Loucy (cell line): Measurements from ENCODE around the gene C12orf75.

Source experiments
- H2AFZ ChIP-seq: fragments of 200-600 bp; sonication (generic); 2 replicates; pipeline ENCODE4 v1.6.0; 2016; ENCODE audit warnings: antibody characterized with exemption, mild to moderate bottlenecking, low read length, moderate library complexity
- H3F3A ChIP-seq: fragments of 200-600 bp; 2 replicates; pipeline ENCODE4 v1.6.0; 2016; ENCODE audit warnings: antibody characterized with exemption, low read depth, mild to moderate bottlenecking
- H3K27me3 ChIP-seq: fragments of 200-600 bp; sonication (generic); 2 replicates; pipeline ENCODE4 v1.6.1; 2014; ENCODE audit warnings: low read length, mild to moderate bottlenecking; ENCODE audit not compliant: insufficient read depth, poor library complexity, severe bottlenecking
- H3K36me3 ChIP-seq: fragments of 200-600 bp; sonication (generic); 2 replicates; pipeline ENCODE4 v1.6.1; 2016; ENCODE audit warnings: low read length; ENCODE audit not compliant: insufficient read depth
- H3K4me1 ChIP-seq: fragments of 200-600 bp; sonication (generic); 2 replicates; pipeline ENCODE4 v1.5.1; 2014; ENCODE audit warnings: low read length, mild to moderate bottlenecking; ENCODE audit not compliant: insufficient read depth, poor library complexity, severe bottlenecking
- H3K4me2 ChIP-seq: fragments of 200-600 bp; sonication (generic); 2 replicates; pipeline ENCODE4 v1.6.0; 2014; ENCODE audit warnings: antibody characterized with exemption, low read length, low read depth, mild to moderate bottlenecking; ENCODE audit not compliant: poor library complexity, severe bottlenecking
- H3K4me3 ChIP-seq: fragments of 200-600 bp; sonication (generic); 2 replicates; pipeline ENCODE4 v1.5.1; 2014; ENCODE audit warnings: low read length, mild to moderate bottlenecking, mixed read lengths; ENCODE audit not compliant: poor library complexity, severe bottlenecking
- H3K79me2 ChIP-seq: fragments of 200-600 bp; sonication (generic); 2 replicates; pipeline ENCODE4 v1.6.1; 2014; ENCODE audit warnings: low read length; ENCODE audit not compliant: insufficient read depth
- H3K9ac ChIP-seq: fragments of 200-600 bp; sonication (generic); 2 replicates; pipeline ENCODE4 v1.6.0; 2014; ENCODE audit warnings: mild to moderate bottlenecking, low read depth, low read length, moderate library complexity; ENCODE audit not compliant: poor library complexity, severe bottlenecking
- H3K9me2 ChIP-seq: fragments of 200-600 bp; sonication (generic); replicated peaks from 2 replicates; pipeline ENCODE4 v1.6.1; 2016; ENCODE audit warnings: low read depth, low read length, mixed read lengths
- H3K9me3 ChIP-seq: fragments of 200-600 bp; sonication (generic); 2 replicates; pipeline ENCODE4 v1.6.1; 2014; ENCODE audit warnings: mild to moderate bottlenecking, antibody characterized with exemption, low read length, low read depth; ENCODE audit not compliant: insufficient read depth
- H4K20me1 ChIP-seq: fragments of 200-600 bp; sonication (generic); 2 replicates; pipeline ENCODE4 v1.6.0; 2014; ENCODE audit warnings: antibody characterized with exemption, low read length, mild to moderate bottlenecking; ENCODE audit not compliant: insufficient read depth, poor library complexity, severe bottlenecking
- CTCF ChIP-seq: fragments of 200-600 bp; sonication (generic); conservative IDR thresholded peaks from 2 replicates; pipeline ENCODE4 v1.5.1; 2014; ENCODE audit warnings: mild to moderate bottlenecking, antibody characterized with exemption, low read length
- EZH2phosphoT487 ChIP-seq: fragments of 200-600 bp; IDR thresholded peaks from 2 replicates; pipeline ENCODE4 v1.6.1; 2018; ENCODE audit warnings: antibody characterized with exemption, mild to moderate bottlenecking, moderate library complexity, borderline replicate concordance

The C12orf75 gene

GRCh38 chr12:105384220-105384619, 53.7 kb downstream of the C12orf75 start:
- H3K9me2 ChIP-seq, result no peaks in the 10 kb centered on the region
- no peaks in the 10 kb centered on the region for H3F3A ChIP-seq
- no peak overlapping the region for H3K9ac ChIP-seq
- no peaks in the 10 kb centered on the region for H3K36me3 ChIP-seq
- TF ChIP-seq EZH2phosphoT487, result no peak
- H3K4me3 ChIP-seq, result no peak overlapping the region
- no peak overlapping the region for H2AFZ ChIP-seq
- H4K20me1 ChIP-seq, result no peaks in the 10 kb centered on the region
- H3K4me2 ChIP-seq, result no peak overlapping the region
- H3K79me2 ChIP-seq, result no peaks in the 10 kb centered on the region
- H3K27me3 ChIP-seq, result no peaks in the 10 kb centered on the region
- H3K4me1 ChIP-seq, result no peaks in the 10 kb centered on the region
- H3K9me3 ChIP-seq, result no peaks in the 10 kb centered on the region

- Histone ChIP-seq H3K4me1 (no peaks in the 10 kb centered on the region), H3K9me2 (no peaks in the 10 kb centered on the region), H3K27me3 (no peaks in the 10 kb centered on the region), H3K4me3 (no peak overlapping the region), H3K4me2 (no peak overlapping the region), H3K9me3 (no peaks in the 10 kb centered on the region), H3K9ac (no peak overlapping the region), H3K36me3 (no peaks in the 10 kb centered on the region), H2AFZ (no peak overlapping the region), H3F3A (no peaks in the 10 kb centered on the region), H3K79me2 (no peaks in the 10 kb centered on the region), H4K20me1 (no peaks in the 10 kb centered on the region)
- TF ChIP-seq EZH2phosphoT487, result no peak
- no peak for TF ChIP-seq CTCF
These were observed 54.5 kb downstream of the C12orf75 start for GRCh38 chr12:105384916-105385535.

DNA sequence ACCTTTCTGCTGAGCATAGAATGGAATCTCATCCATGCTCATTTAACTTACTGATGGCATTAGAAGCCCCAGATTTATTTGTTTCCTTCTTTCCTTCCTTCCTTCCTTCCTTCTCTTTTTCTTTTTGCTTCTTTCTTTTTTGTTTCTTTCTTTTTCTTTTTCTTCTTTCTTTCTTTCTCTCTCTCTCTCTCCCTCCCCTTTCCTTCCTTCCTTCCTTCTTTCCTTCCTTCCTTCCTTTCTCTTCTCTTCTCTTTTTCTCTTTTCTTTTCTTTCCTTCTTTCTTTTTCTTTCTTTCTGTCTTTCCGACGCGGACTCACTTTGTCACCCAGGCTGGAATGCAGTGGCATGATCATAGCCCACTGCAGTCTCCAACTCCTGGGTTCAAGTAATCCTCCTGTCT, 55.9 kb downstream of the C12orf75 start:
- Histone ChIP-seq H3K27me3 (no peaks in the 10 kb centered on the region), H3K79me2 (no peaks in the 10 kb centered on the region), H3K9me2 (no peaks in the 10 kb centered on the region), H4K20me1 (no peaks in the 10 kb centered on the region), H3K4me1 (no peaks in the 10 kb centered on the region), H3K9ac (no peak overlapping the region), H3K4me2 (no peak overlapping the region), H2AFZ (no peak overlapping the region), H3K4me3 (no peak overlapping the region), H3K36me3 (no peaks in the 10 kb centered on the region), H3F3A (no peaks in the 10 kb centered on the region), H3K9me3 (no peaks in the 10 kb centered on the region)
- no peak for TF ChIP-seq EZH2phosphoT487
- no peak for TF ChIP-seq CTCF

DNA sequence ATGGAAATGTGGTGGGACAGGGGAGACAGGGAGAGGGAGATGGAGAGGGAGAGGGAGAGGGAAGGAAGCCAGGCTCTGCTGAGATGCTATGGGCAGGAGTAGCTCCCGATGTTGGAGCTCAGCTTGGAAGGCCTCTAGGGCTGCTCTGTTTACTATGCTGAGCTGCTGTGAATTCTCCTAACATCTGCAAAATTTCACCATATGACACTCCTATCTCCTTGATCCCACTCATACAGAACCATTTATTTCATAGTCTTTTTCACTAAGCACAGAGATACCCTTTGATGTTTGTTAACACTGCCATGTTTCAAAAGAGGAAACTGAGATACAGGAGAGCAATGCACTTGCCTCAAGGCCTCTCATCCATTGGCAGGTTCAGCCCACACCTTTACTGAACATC, 60.7 kb downstream of the C12orf75 start:
- H3K4me2 ChIP-seq, result no peak overlapping the region

More for the DNA sequence above, 60.7 kb downstream of the C12orf75 start:
- Histone ChIP-seq H3K4me3 (no peak overlapping the region), H3K79me2 (no peaks in the 10 kb centered on the region), H3K4me1 (peaks cover 7% of the 10 kb centered on the region), H4K20me1 (no peaks in the 10 kb centered on the region), H3K27me3 (no peaks in the 10 kb centered on the region), H3K9me3 (no peaks in the 10 kb centered on the region), H3K9ac (no peak overlapping the region), H3K36me3 (no peaks in the 10 kb centered on the region), H2AFZ (no peak overlapping the region), H3K9me2 (no peaks in the 10 kb centered on the region), H3F3A (no peaks in the 10 kb centered on the region)
- TF ChIP-seq CTCF (no peak), EZH2phosphoT487 (no peak)
